ENCODE data around the gene SNX18. TPM values are rescaled to one million over a fixed set of nuclear protein-coding genes. Genes with fewer than 3 reads are reported as not detected.

Gene SNX18
- total RNA-seq, 1 donor from 2014 or later: 38.8 TPM

GRCh38 chr5:54537725-54538124 is 20.2 kb downstream of the SNX18 start:
- H3K79me2 ChIP-seq (ENCODE audit: insufficient read depth, low read length): peaks cover 96% of the 10 kb centered on the region
- Mint-ChIP-seq H3K9me3 (ENCODE audit: unreplicated experiment) (peaks cover 2% of the 10 kb centered on the region), H3K4me1 (ENCODE audit: low read depth, unreplicated experiment) (peaks cover 30% of the 10 kb centered on the region), H3K36me3 (ENCODE audit: low read depth, unreplicated experiment) (no peaks in the 10 kb centered on the region), H3K27ac (ENCODE audit: unreplicated experiment) (no peak overlapping the region), H3K4me3 (ENCODE audit: unreplicated experiment) (no peak overlapping the region), H3K27me3 (ENCODE audit: low read depth, unreplicated experiment) (no peaks in the 10 kb centered on the region)
- H3K4me2 ChIP-seq (ENCODE audit: low read length): no peak overlapping the region
- H2AFZ ChIP-seq (ENCODE audit: low read depth, low read length): no peak overlapping the region
- H3K9me3 ChIP-seq (ENCODE audit: insufficient read depth, low read depth, low read length): no peaks in the 10 kb centered on the region
- no peak overlapping the region for H3K4me3 ChIP-seq (ENCODE audit: insufficient read depth, low read depth, low read length)
- H3K4me1 ChIP-seq (ENCODE audit: insufficient read depth, low read length): peaks cover 9% of the 10 kb centered on the region
- FAIRE-seq: peak; percentile 23
- no peaks in the 10 kb centered on the region for H3K36me3 ChIP-seq (ENCODE audit: insufficient read depth, low read length)
- peaks cover 82% of the 10 kb centered on the region for H4K20me1 ChIP-seq (ENCODE audit: insufficient read depth, low read length)
- no peak overlapping the region for H3K27ac ChIP-seq (ENCODE audit: low read depth, low read length)
- no peak overlapping the region for H3K9ac ChIP-seq (ENCODE audit: low read length)
- no peak for TF ChIP-seq CTCF (IDR thresholded peaks at IDR 0.05; ENCODE audit: insufficient read depth, low read depth, low read length)
- no peak for TF ChIP-seq EZH2 (IDR thresholded peaks at IDR 0.05; ENCODE audit: insufficient read depth, low read length)
- DNase-seq (ENCODE audit: low read depth): no peak
- no peaks in the 10 kb centered on the region for H3K27me3 ChIP-seq (ENCODE audit: insufficient read depth, low read length)

- peaks cover 83% of the 10 kb centered on the region for H4K20me1 ChIP-seq (ENCODE audit: insufficient read depth, low read length)
- peaks cover 96% of the 10 kb centered on the region for H3K79me2 ChIP-seq (ENCODE audit: insufficient read depth, low read length)
- TF ChIP-seq CTCF (IDR thresholded peaks at IDR 0.05; ENCODE audit: insufficient read depth, low read depth, low read length) (no peak), EZH2 (IDR thresholded peaks at IDR 0.05; ENCODE audit: insufficient read depth, low read length) (no peak)
- no peaks in the 10 kb centered on the region for H3K36me3 Mint-ChIP-seq (ENCODE audit: low read depth, unreplicated experiment)
- H2AFZ ChIP-seq (ENCODE audit: low read depth, low read length): no peak overlapping the region
- FAIRE-seq (no peak), DNase-seq (ENCODE audit: low read depth) (no peak)
- H3K36me3 ChIP-seq (ENCODE audit: insufficient read depth, low read length): no peaks in the 10 kb centered on the region
- H3K4me3 ChIP-seq (ENCODE audit: insufficient read depth, low read depth, low read length): no peak overlapping the region
- H3K27ac Mint-ChIP-seq (ENCODE audit: unreplicated experiment): no peak overlapping the region
- H3K4me1 ChIP-seq (ENCODE audit: insufficient read depth, low read length): peaks cover 9% of the 10 kb centered on the region
- no peak overlapping the region for H3K9ac ChIP-seq (ENCODE audit: low read length)
- peaks cover 2% of the 10 kb centered on the region for H3K9me3 Mint-ChIP-seq (ENCODE audit: unreplicated experiment)
- H3K9me3 ChIP-seq (ENCODE audit: insufficient read depth, low read depth, low read length): no peaks in the 10 kb centered on the region
- no peak overlapping the region for H3K4me2 ChIP-seq (ENCODE audit: low read length)
- H3K4me3 Mint-ChIP-seq (ENCODE audit: unreplicated experiment): peak overlapping the region; percentile 34
- no peak overlapping the region for H3K27ac ChIP-seq (ENCODE audit: low read depth, low read length)
- no peaks in the 10 kb centered on the region for H3K27me3 ChIP-seq (ENCODE audit: insufficient read depth, low read length)
- H3K4me1 Mint-ChIP-seq (ENCODE audit: low read depth, unreplicated experiment): peaks cover 30% of the 10 kb centered on the region
- H3K27me3 Mint-ChIP-seq (ENCODE audit: low read depth, unreplicated experiment): no peaks in the 10 kb centered on the region
These were observed 20.6 kb downstream of the SNX18 start for GRCh38 chr5:54538156-54538555.

- no peak overlapping the region for H3K9ac ChIP-seq (ENCODE audit: low read length)
- peaks cover 91% of the 10 kb centered on the region for H3K79me2 ChIP-seq (ENCODE audit: insufficient read depth, low read length)
- Mint-ChIP-seq H3K27me3 (ENCODE audit: low read depth, unreplicated experiment) (no peaks in the 10 kb centered on the region), H3K9me3 (ENCODE audit: unreplicated experiment) (peaks cover 2% of the 10 kb centered on the region), H3K27ac (ENCODE audit: unreplicated experiment) (no peak overlapping the region), H3K4me1 (ENCODE audit: low read depth, unreplicated experiment) (peaks cover 24% of the 10 kb centered on the region), H3K4me3 (ENCODE audit: unreplicated experiment) (no peak overlapping the region), H3K36me3 (ENCODE audit: low read depth, unreplicated experiment) (no peaks in the 10 kb centered on the region)
- peaks cover 3% of the 10 kb centered on the region for H3K36me3 ChIP-seq (ENCODE audit: insufficient read depth, low read length)
- no peak for DNase-seq (ENCODE audit: low read depth)
- no peak for FAIRE-seq
- no peaks in the 10 kb centered on the region for H3K27me3 ChIP-seq (ENCODE audit: insufficient read depth, low read length)
- H3K4me1 ChIP-seq (ENCODE audit: insufficient read depth, low read length): peaks cover 6% of the 10 kb centered on the region
- no peak overlapping the region for H2AFZ ChIP-seq (ENCODE audit: low read depth, low read length)
- H3K9me3 ChIP-seq (ENCODE audit: insufficient read depth, low read depth, low read length): no peaks in the 10 kb centered on the region
- H3K27ac ChIP-seq (ENCODE audit: low read depth, low read length): no peak overlapping the region
- H4K20me1 ChIP-seq (ENCODE audit: insufficient read depth, low read length): peaks cover 78% of the 10 kb centered on the region
- no peak overlapping the region for H3K4me3 ChIP-seq (ENCODE audit: insufficient read depth, low read depth, low read length)
- TF ChIP-seq EZH2 (IDR thresholded peaks at IDR 0.05; ENCODE audit: insufficient read depth, low read length): no peak
- no peak for TF ChIP-seq CTCF (IDR thresholded peaks at IDR 0.05; ENCODE audit: insufficient read depth, low read depth, low read length)
- H3K4me2 ChIP-seq (ENCODE audit: low read length): no peak overlapping the region
These were observed 21.4 kb downstream of the SNX18 start for GRCh38 chr5:54539001-54539400.
